IPS-11a (cell line): Measurements from ENCODE around the gene TBX4.

Experiments
- H3K4me3 ChIP-seq: one replicate; pipeline ENCODE4 v1.5.1; 2013; ENCODE audit warnings: low read depth, low read length, control low read depth

Gene TBX4

GRCh38 chr17:61453566-61454380 lies 1.6 kb downstream of the TBX4 start:
- no peak overlapping the region for H3K4me3 ChIP-seq

GRCh38 chr17:61454381-61455323 lies 2.4 kb downstream of the TBX4 start:
- no peak overlapping the region for H3K4me3 ChIP-seq

GRCh38 chr17:61455324-61456060 lies 3.3 kb downstream of the TBX4 start:
- H3K4me3 ChIP-seq, result no peak overlapping the region

GRCh38 chr17:61456061-61456681 lies 3.9 kb downstream of the TBX4 start:
- no peak overlapping the region for H3K4me3 ChIP-seq

GRCh38 chr17:61456688-61457225 lies 4.5 kb downstream of the TBX4 start:
- H3K4me3 ChIP-seq, result no peak overlapping the region

GRCh38 chr17:61457226-61457983 lies 5.2 kb downstream of the TBX4 start:
- no peak overlapping the region for H3K4me3 ChIP-seq

GRCh38 chr17:61458000-61458399 lies 5.8 kb downstream of the TBX4 start:
- no peak overlapping the region for H3K4me3 ChIP-seq

GRCh38 chr17:61458421-61459141 lies 6.4 kb downstream of the TBX4 start:
- no peak overlapping the region for H3K4me3 ChIP-seq

GRCh38 chr17:61459142-61459809 lies 7.1 kb downstream of the TBX4 start:
- H3K4me3 ChIP-seq, result no peak overlapping the region

GRCh38 chr17:61459939-61460718 lies 7.9 kb downstream of the TBX4 start:
- H3K4me3 ChIP-seq, result no peak overlapping the region

- H3K4me3 ChIP-seq, result no peak overlapping the region
Observed at GRCh38 chr17:61460796-61461585, 8.8 kb downstream of the TBX4 start.

- H3K4me3 ChIP-seq, result no peak overlapping the region
Observed at GRCh38 chr17:61461586-61461966, 9.4 kb downstream of the TBX4 start.

GRCh38 chr17:61461967-61462718 lies 9.9 kb downstream of the TBX4 start:
- no peak overlapping the region for H3K4me3 ChIP-seq

GRCh38 chr17:61462719-61463315 lies 10.6 kb downstream of the TBX4 start:
- H3K4me3 ChIP-seq, result no peak overlapping the region

- no peak overlapping the region for H3K4me3 ChIP-seq
Observed at GRCh38 chr17:61463316-61464129, 11.3 kb downstream of the TBX4 start.
